HG02885 (cell line): ENCODE data around the gene ARID1A.

ENCODE experiments used
- ATAC-seq: cut with Tn5 transposase; IDR thresholded peaks from one replicate; pipeline ENCODE4 v1.9.1; 2021; ENCODE audit warnings: mild to moderate bottlenecking; ENCODE audit not compliant: unreplicated experiment, poor library complexity

ARID1A gene

GRCh38 chr1:26814893-26815292 is 119.1 kb downstream of the ARID1A start:
- no peak for ATAC-seq

- ATAC-seq, result peak; percentile 75
Observed at GRCh38 chr1:26820784-26821269, 125.0 kb downstream of the ARID1A start.

- no peak for ATAC-seq
Observed at GRCh38 chr1:26822737-26823395, 127.1 kb downstream of the ARID1A start.

GRCh38 chr1:26824731-26825130 is 128.9 kb downstream of the ARID1A start:
- ATAC-seq, result no peak

GRCh38 chr1:26826261-26827105 is 130.7 kb downstream of the ARID1A start, which contains the start of gene ZDHHC18:
Gene ZDHHC18 (plus strand): TSS chr1:26826688. CDS start chr1:26826805, 117 bp downstream.
- ATAC-seq, result peak; percentile 81

- no peak for ATAC-seq
Observed at GRCh38 chr1:26827106-26827604, 131.3 kb downstream of the ARID1A start.

- ATAC-seq, result no peak
Observed at GRCh38 chr1:26827663-26828062, 131.8 kb downstream of the ARID1A start.

GRCh38 chr1:26828411-26828991 is 132.7 kb downstream of the ARID1A start:
- ATAC-seq, result no peak

- no peak for ATAC-seq
Observed at GRCh38 chr1:26829184-26829911, 133.5 kb downstream of the ARID1A start.

GRCh38 chr1:26831059-26831458 is 135.2 kb downstream of the ARID1A start:
- no peak for ATAC-seq
